Activated T-helper 9 cell treated with anti-CD3 and anti-CD28 coated beads, Interleukin-2, amount 50 U/mL, for 16 hours (primary cell): ENCODE measurements around the gene PAM.
"Not testable (repeated sequence)": the region's sequence is repeated elsewhere in the genome, so short reads cannot be mapped to it uniquely, and the experiment has no call there.

Source experiments
- DNase-seq: peaks from one replicate; pipeline ENCODE4 v3.0.0-alpha.2; 2020; ENCODE audit warnings: low read depth

Gene PAM

GRCh38 chr5:103066326-103066725, 311.2 kb downstream of the PAM start:
- no peak for DNase-seq

DNA sequence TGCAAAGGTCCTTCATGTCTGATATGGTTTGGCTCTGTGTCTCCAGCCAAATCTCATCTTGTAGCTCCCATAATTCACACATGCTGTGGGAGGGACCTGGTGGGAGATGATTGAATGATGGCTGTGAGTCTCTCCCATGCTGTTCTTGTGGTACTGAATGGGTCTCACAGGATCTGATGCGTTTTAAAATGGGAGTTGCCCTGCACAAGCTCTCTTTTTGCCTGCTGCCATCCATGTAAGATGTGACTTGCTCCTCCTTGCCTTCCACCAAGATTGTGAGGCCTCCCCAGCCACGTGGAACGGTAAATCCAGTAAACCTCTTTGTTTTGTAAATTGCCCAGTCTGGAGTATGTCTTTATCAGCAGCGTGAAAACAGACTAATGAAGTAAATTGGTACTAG, 318.4 kb downstream of the PAM start:
- DNase-seq, result not testable (repeated sequence)

DNA sequence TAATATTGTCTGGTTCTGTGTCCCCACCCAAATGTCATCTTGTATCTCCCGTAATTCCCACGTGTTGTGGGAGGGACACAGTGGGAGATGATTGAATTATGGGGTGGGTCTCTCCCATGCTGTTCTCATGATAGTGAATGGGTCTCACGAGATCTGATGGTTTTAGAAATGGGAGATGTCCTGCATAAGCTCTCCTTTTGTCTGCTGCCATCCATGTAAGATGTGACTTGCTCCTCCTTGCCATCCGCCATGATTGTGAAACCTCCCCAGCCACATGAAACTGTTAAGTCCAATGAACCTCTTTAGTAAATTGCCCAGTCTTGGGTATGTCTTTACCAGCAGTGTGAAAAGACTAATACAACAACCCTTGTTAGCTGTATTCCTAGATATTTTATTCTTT, 320.3 kb downstream of the PAM start:
- no peak for DNase-seq
